ENCODE data around the gene PLEKHA8.
A peak's percentile ranks its signal among the peaks of the same experiment; 100 is the strongest.

Gene PLEKHA8

GRCh38 chr7:30164567-30164966 is 136.4 kb downstream of the PLEKHA8 start:
- TF ChIP-seq CTCF (IDR thresholded peaks at IDR 0.05; ENCODE audit: borderline replicate concordance, insufficient read depth, low read depth, low read length): peak; percentile 44; the same call in 1 of the 2 replicates

DNA sequence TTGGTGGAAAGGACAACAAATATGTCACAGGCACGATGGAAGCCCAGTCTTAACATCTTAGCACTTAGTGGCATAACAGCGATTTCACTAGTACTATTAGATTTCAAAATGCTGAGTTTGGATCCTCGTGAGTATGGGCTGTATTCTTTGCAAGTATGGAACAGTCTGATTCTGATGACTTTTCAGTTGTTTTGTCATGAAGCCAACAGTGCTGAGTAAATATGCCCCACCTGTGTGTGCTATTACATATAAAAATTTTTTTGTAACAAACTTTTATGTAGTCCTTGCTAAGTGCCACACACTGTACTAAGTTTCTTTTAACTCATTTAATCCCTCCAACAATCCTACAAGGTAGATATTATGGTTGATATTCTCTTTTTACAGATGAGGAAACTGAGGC is 137.4 kb downstream of the PLEKHA8 start:
- no peak for TF ChIP-seq CTCF (IDR thresholded peaks at IDR 0.05; ENCODE audit: borderline replicate concordance, insufficient read depth, low read depth, low read length)
- H3K4me3 ChIP-seq (ENCODE audit: low read depth, low read length): no peak overlapping the region

More at GRCh38 chr7:30164567-30164966, 136.4 kb downstream of the PLEKHA8 start:
- no peak overlapping the region for H3K4me3 ChIP-seq (ENCODE audit: low read depth, low read length)

- TF ChIP-seq CTCF (IDR thresholded peaks at IDR 0.05; ENCODE audit: borderline replicate concordance, insufficient read depth, low read depth, low read length): no peak
- H3K4me3 ChIP-seq (ENCODE audit: low read depth, low read length): no peak overlapping the region
Observed at GRCh38 chr7:30166155-30166840, 138.1 kb downstream of the PLEKHA8 start.

DNA sequence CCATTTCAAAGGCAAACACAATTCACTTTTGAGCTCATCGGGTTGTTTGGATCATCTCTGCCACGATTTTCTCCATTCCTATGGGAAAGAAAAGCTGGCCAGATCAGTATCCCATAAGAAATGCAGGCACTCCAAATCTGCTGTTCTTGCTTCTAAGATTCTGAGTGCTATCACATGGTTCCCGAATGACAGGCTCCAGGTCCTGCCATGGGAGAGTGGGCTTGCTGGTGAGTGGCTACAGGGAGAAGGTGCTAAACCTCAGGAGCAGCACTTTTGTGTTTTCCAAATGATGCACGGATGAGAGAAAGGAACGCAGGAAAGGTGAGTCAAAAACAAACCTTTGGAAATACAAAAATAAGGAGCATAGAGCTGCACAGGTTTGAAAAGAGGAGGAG is 138.6 kb downstream of the PLEKHA8 start:
- TF ChIP-seq CTCF (IDR thresholded peaks at IDR 0.05; ENCODE audit: borderline replicate concordance, insufficient read depth, low read depth, low read length): no peak
- H3K4me3 ChIP-seq (ENCODE audit: low read depth, low read length): no peak overlapping the region

DNA sequence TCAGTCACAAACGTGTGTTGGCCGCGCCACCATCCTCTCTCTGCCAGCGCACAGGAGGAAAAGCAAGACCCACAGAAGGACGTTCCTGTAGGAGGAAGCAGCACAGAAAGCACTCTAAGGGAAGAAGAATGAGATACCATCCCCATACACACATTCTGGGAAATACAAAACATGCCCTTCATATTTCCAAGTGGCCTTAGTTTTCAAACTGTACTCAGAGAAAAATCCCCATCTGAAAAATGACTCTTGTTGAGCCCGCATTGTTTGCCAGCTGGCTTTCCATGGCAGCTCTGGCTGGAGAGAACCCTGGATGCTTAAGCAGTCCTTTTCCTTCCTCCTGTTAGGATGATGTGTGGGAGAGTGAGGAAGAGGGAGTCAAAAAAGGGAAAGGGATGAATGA is 139.7 kb downstream of the PLEKHA8 start:
- no peak overlapping the region for H3K4me3 ChIP-seq (ENCODE audit: low read depth, low read length)
- no peak for TF ChIP-seq CTCF (IDR thresholded peaks at IDR 0.05; ENCODE audit: borderline replicate concordance, insufficient read depth, low read depth, low read length)

- no peak for TF ChIP-seq CTCF (IDR thresholded peaks at IDR 0.05; ENCODE audit: borderline replicate concordance, insufficient read depth, low read depth, low read length)
- no peak overlapping the region for H3K4me3 ChIP-seq (ENCODE audit: low read depth, low read length)
Observed at GRCh38 chr7:30168835-30169573, 140.8 kb downstream of the PLEKHA8 start.

GRCh38 chr7:30169579-30169978 is 141.4 kb downstream of the PLEKHA8 start:
- no peak for TF ChIP-seq CTCF (IDR thresholded peaks at IDR 0.05; ENCODE audit: borderline replicate concordance, insufficient read depth, low read depth, low read length)
- no peak overlapping the region for H3K4me3 ChIP-seq (ENCODE audit: low read depth, low read length)
